ENCODE measurements around the gene ALG5.

The ALG5 gene

GRCh38 chr13:36975172-36975571 lies 24.0 kb downstream of the ALG5 start:
- DNase-seq = no peak

- no peak for DNase-seq
Observed at GRCh38 chr13:36973621-36974295, 25.4 kb downstream of the ALG5 start.

- DNase-seq = no peak
Observed at GRCh38 chr13:36973009-36973408, 26.1 kb downstream of the ALG5 start.

GRCh38 chr13:36966404-36966803 lies 32.7 kb downstream of the ALG5 start:
- no peak for DNase-seq

- no peak for DNase-seq
Observed at GRCh38 chr13:36965767-36966166, 33.4 kb downstream of the ALG5 start.

GRCh38 chr13:36959456-36960116 lies 39.6 kb downstream of the ALG5 start:
- DNase-seq = no peak

GRCh38 chr13:36954542-36954941 lies 44.6 kb downstream of the ALG5 start:
- DNase-seq = no peak

GRCh38 chr13:36950920-36951319 lies 48.2 kb downstream of the ALG5 start:
- no peak for DNase-seq

- DNase-seq = no peak
Observed at GRCh38 chr13:36950330-36950729, 48.8 kb downstream of the ALG5 start.

GRCh38 chr13:36945078-36945477 lies 54.1 kb downstream of the ALG5 start:
- DNase-seq = no peak

- no peak for DNase-seq
Observed at GRCh38 chr13:36925603-36926002, 73.5 kb downstream of the ALG5 start.

GRCh38 chr13:36924001-36924400 lies 75.1 kb downstream of the ALG5 start:
- DNase-seq = no peak

GRCh38 chr13:36921631-36922301 lies 77.4 kb downstream of the ALG5 start:
- DNase-seq = no peak

GRCh38 chr13:36920616-36921185 lies 78.4 kb downstream of the ALG5 start:
- DNase-seq = no peak

GRCh38 chr13:36919833-36920615 lies 79.1 kb downstream of the ALG5 start, which contains the start of gene SMAD9:
Gene SMAD9 (minus strand): TSS chr13:36920238. CDS start chr13:36879689, 40,549 bp downstream.
- DNase-seq = no peak

- DNase-seq = no peak
Observed at GRCh38 chr13:36919171-36919832, 79.8 kb downstream of the ALG5 start.

GRCh38 chr13:36918246-36919131 lies 80.7 kb downstream of the ALG5 start:
- DNase-seq = no peak

- no peak for DNase-seq
Observed at GRCh38 chr13:36917311-36917710, 81.8 kb downstream of the ALG5 start.

- DNase-seq = no peak
Observed at GRCh38 chr13:36915896-36916640, 83.1 kb downstream of the ALG5 start.

GRCh38 chr13:36915106-36915505 lies 84.0 kb downstream of the ALG5 start:
- DNase-seq = no peak

Measured in CD4-positive, alpha-beta T cell treated with Interleukin-1 beta for 1 hour (primary cell).